ENCODE data around the gene BIK. TPM values are rescaled to one million over a fixed set of nuclear protein-coding genes. Genes with fewer than 3 reads are reported as not detected.
"Not testable (repeated sequence)": the region's sequence is repeated elsewhere in the genome, so short reads cannot be mapped to it uniquely, and the experiment has no call there.

Gene BIK
- total and polyA plus RNA-seq, 11 donors: 0.23 to 0.88 (median 0.46) TPM; not detected in 7

DNA sequence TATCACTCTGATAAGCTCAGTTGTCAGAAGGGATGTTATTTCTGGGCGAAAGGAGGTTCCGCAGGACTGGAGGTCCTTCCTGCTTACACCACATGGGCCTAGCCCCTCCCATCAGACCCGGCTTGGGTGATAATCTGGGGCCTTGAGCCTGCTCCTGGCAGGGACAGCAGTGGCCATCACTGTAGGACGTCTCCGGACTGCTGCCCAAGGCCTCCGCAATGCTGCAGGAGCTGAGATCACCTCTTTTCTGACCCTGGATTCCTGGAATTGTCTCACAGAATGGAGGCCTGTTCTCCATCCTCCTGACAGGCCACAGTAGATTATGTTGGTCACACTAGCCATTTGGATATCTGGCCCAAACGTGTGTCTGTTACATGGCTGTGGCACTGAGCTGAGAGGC is 9.2 kb upstream of the BIK start:
- Histone ChIP-seq H3K4me3 (no peak overlapping the region), H3K36me3 (no peaks in the 10 kb centered on the region), H3K27me3 (no peaks in the 10 kb centered on the region), H3K27ac (peak overlapping the region in 10 of 12 donors; percentile 38 to 79 (median 59)), H3K4me1 (peaks cover 0 to 28% (median 4%) of the 10 kb centered on the region in 12 donors), H3K9me3 (peaks cover 0 to 9% (median 4%) of the 10 kb centered on the region in 12 donors)
- WGBS, 4 donors: 17 to 54% (median 35%) methylated on average over 7 of the region's 7 CpGs
- ATAC-seq (peak; percentile 61 to 84 (median 72)), DNase-seq (peak in 3 of 5 donors; percentile 32 to 69 (median 45))
- intact Hi-C loops (cut with DNase I): no loop called here
- TF ChIP-seq, protein P1, sequence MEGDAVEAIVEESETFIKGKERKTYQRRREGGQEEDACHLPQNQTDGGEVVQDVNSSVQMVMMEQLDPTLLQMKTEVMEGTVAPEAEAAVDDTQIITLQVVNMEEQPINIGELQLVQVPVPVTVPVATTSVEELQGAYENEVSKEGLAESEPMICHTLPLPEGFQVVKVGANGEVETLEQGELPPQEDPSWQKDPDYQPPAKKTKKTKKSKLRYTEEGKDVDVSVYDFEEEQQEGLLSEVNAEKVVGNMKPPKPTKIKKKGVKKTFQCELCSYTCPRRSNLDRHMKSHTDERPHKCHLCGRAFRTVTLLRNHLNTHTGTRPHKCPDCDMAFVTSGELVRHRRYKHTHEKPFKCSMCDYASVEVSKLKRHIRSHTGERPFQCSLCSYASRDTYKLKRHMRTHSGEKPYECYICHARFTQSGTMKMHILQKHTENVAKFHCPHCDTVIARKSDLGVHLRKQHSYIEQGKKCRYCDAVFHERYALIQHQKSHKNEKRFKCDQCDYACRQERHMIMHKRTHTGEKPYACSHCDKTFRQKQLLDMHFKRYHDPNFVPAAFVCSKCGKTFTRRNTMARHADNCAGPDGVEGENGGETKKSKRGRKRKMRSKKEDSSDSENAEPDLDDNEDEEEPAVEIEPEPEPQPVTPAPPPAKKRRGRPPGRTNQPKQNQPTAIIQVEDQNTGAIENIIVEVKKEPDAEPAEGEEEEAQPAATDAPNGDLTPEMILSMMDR (IDR thresholded peaks at IDR 0.05): no peak
- TF ChIP-seq POLR2A (IDR thresholded peaks at IDR 0.05): no peak

DNA sequence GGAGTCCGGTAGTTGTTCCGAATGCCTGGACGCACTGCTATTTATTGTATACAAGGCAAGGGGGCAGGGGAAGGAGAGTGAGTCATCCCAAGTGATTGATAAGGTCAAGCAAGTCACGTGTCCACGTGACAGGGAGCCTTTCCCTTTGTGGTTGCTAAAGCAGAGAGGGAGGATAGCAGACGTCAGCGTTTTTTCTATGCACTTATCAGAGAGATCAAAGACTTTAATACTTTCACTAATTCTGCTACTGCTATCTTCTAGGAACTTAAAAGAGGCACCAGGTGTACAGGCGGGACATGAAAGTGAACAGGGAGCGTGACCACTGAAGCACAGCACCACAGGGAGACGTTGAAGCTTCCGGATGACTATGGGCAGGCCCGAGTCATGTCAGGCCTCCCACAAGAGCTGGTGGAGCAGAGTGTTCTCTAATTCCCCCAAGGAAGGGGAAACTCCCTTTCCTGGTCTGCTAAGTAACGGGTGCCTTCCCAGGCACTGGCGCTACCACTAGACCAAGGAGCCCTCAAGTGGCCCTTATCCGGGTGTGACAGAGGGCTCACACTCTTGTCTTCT is 6.4 kb upstream of the BIK start:
- H3K27me3 ChIP-seq; ATAC-seq; H3K36me3 ChIP-seq; H3K9me3 ChIP-seq; H3K4me3 ChIP-seq; intact Hi-C loops (cut with DNase I): not testable (repeated sequence)
- 45 to 56% (median 50%) methylated on average over 15 of the region's 15 CpGs for WGBS, 4 donors
- H3K27ac ChIP-seq: peak overlapping the region in 2 of 12 donors; percentile 22 to 42
- peak in 1 of 5 donors; percentile 55 for DNase-seq
- H3K4me1 ChIP-seq: peaks cover 0 to 25% (median 4%) of the 10 kb centered on the region in 12 donors

DNA sequence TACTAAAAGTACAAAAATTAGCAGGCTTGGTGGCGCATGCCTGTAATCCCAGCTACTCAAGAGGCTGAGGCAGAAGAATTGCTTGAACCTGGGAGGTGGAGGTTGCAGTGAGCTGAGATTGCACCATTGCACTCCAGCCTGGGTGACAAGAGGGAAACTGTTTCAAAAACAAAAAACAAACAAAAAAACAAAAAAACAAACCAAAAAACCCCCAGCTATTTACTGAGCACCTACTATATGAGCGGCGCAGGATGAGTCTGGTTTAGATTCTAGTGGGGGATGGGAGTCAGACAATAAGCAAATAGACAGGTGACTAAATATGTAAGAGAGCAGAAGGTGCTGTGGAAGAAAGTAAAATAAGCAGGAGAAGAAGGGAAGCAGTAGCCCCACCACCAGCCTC is 5.6 kb upstream of the BIK start:
- H3K27me3 ChIP-seq; H3K36me3 ChIP-seq; ATAC-seq; H3K27ac ChIP-seq; intact Hi-C loops (cut with DNase I); H3K4me3 ChIP-seq; DNase-seq; H3K9me3 ChIP-seq: not testable (repeated sequence)
- peaks cover 0 to 23% (median 4%) of the 10 kb centered on the region in 12 donors for H3K4me1 ChIP-seq
- WGBS, 4 donors: 95 to 99% (median 97%) methylated on average over 3 of the region's 3 CpGs

DNA sequence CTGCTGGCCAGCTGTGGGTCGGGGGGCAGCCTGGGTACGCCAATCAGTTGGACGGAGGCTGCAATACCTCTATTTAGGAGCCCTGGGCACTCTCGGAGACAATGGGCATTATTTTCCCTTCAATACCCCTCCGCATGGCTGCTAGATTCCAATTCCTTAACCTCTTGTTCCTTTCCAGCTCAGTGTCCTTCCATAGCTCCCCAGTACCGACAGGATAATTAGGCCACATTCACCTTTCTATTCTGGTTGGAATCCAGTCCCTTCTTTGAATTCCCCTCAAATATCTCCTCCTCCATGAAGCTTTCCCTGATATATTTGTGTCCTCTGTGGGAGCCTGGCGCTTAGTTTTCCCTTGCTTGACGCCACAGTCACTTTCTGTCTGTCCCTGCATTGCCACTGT is 4.2 kb upstream of the BIK start:
- no peaks in the 10 kb centered on the region for H3K9me3 ChIP-seq
- DNase-seq: no peak
- no peaks in the 10 kb centered on the region for H3K36me3 ChIP-seq
- H3K27me3 ChIP-seq: peaks cover 0 to 18% (median 7%) of the 10 kb centered on the region in 9 donors
- TF ChIP-seq, protein P1 (IDR thresholded peaks at IDR 0.05): no peak
- no peak for TF ChIP-seq POLR2A (IDR thresholded peaks at IDR 0.05)
- H3K4me3 ChIP-seq: no peak overlapping the region
- H3K4me1 ChIP-seq: peaks cover 0 to 30% (median 14%) of the 10 kb centered on the region in 12 donors
- no peak for ATAC-seq
- H3K27ac ChIP-seq: no peak overlapping the region
- intact Hi-C loops (cut with DNase I): no loop called here
- 90 to 94% (median 91%) methylated on average over 8 of the region's 8 CpGs for WGBS, 4 donors

DNA sequence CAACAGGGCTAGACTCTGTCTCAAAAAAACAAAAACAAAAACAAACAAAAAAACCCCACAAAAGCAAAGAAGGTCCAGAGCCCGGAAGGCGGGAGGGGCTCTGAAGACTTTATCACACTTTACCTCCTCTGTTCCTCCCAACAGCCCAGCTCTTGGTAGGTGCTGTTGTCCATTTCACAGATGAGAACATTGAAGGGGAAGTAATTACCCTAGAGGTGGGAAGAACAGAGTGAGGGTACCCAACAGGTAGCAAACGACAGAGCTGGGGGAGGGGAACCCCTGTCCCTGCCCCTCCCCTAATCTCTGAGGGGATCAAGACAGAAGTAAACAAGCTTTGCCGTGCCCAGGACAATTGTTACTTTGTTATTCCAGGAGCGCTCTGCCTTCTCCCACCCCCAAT is 1.0 kb upstream of the BIK start:
- intact Hi-C loops (cut with DNase I): no loop called here
- H3K9me3 ChIP-seq: no peaks in the 10 kb centered on the region
- no peak overlapping the region for H3K4me3 ChIP-seq
- peaks cover 0 to 20% (median 13%) of the 10 kb centered on the region in 12 donors for H3K4me1 ChIP-seq
- WGBS, 4 donors: 64 to 73% (median 69%) methylated on average over 5 of the region's 5 CpGs
- no peak overlapping the region for H3K27ac ChIP-seq
- no peaks in the 10 kb centered on the region for H3K36me3 ChIP-seq
- DNase-seq (no peak), ATAC-seq (no peak)
- peaks cover 0 to 40% (median 15%) of the 10 kb centered on the region in 9 donors for H3K27me3 ChIP-seq
- TF ChIP-seq, protein P1 (IDR thresholded peaks at IDR 0.05): no peak
- no peak for TF ChIP-seq POLR2A (IDR thresholded peaks at IDR 0.05)
